ENCODE measurements around the gene SLC9A9. TPM values are rescaled to one million over a fixed set of nuclear protein-coding genes. Genes with fewer than 3 reads are reported as not detected.

SLC9A9 gene
- total and polyA plus RNA-seq, 2 experiments from 2014 or later = 2.2 to 6.8 TPM

DNA sequence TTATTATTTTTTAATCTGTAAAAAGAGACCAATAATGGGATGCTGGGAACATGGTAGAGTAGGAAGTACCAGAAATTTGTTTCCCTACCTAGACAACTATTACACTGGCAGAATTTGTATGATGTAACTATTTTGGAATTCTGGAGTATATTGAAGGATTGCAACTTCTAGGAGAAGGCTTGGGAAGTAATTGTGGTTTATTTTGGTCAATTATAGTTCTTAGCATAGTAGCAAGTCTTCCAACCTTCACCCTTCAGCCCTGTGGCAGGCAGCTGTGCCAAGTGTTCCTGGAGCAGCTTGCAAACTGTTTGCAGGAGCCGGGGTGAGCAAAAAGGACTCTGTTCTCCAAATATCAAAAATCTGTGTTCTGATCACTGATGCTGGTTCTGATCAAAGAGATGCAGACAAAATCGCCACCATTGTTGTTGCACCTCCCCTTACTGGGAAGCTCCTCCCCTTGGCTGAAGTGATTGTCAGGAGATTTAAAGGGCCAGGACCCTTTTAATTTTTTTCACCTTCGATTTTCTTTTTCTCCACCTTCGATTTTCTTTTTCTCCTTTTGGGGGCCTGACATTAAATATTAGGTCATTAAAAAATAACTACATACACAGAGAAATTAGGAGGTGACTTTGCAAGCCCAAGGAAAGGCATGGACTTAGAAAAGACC is 363.3 kb downstream of the SLC9A9 start:
- H3K4me1 ChIP-seq (ENCODE audit: insufficient read depth) = no peaks in the 10 kb centered on the region
- no peak overlapping the region for H2AFZ ChIP-seq
- H3K9me2 ChIP-seq (replicated peaks; ENCODE audit: insufficient read depth) = no peaks in the 10 kb centered on the region
- no peak overlapping the region for H3K27ac ChIP-seq
- no peak overlapping the region for H3K4me2 ChIP-seq
- no peaks in the 10 kb centered on the region for H3K36me3 ChIP-seq (replicated peaks; ENCODE audit: insufficient read depth, low read depth)
- TF ChIP-seq CTCF (IDR thresholded peaks at IDR 0.05; ENCODE audit: poor library complexity) (no peak), EZH2 (IDR thresholded peaks at IDR 0.05; ENCODE audit: borderline replicate concordance) (no peak), EZH2phosphoT487 (IDR thresholded peaks at IDR 0.05; ENCODE audit: low read depth, severe bottlenecking, unreplicated experiment) (no peak)
- H4K20me1 ChIP-seq (ENCODE audit: insufficient read depth, poor library complexity, severe bottlenecking) = no peaks in the 10 kb centered on the region
- no peaks in the 10 kb centered on the region for H3K79me2 ChIP-seq
- H3K27me3 ChIP-seq = no peaks in the 10 kb centered on the region
- no peak overlapping the region for H3K4me3 ChIP-seq
- 74% methylated on average over 4 of the region's 4 CpGs for WGBS (ENCODE audit: low lambda C conversion rate, missing lambda C conversion rate)
- H3K9me3 ChIP-seq (ENCODE audit: low read depth) = no peaks in the 10 kb centered on the region
- no peak for DNase-seq (ENCODE audit: low spot score)

GRCh38 chr3:143483214-143483613 is 365.1 kb downstream of the SLC9A9 start:
- Histone ChIP-seq H3K9me3 (ENCODE audit: low read depth) (no peaks in the 10 kb centered on the region), H3K79me2 (no peaks in the 10 kb centered on the region), H3K36me3 (replicated peaks; ENCODE audit: insufficient read depth, low read depth) (no peaks in the 10 kb centered on the region)

GRCh38 chr3:143482106-143483088 is 365.9 kb downstream of the SLC9A9 start:
- H3K79me2 ChIP-seq = no peaks in the 10 kb centered on the region
- no peak for TF ChIP-seq EZH2 (IDR thresholded peaks at IDR 0.05; ENCODE audit: borderline replicate concordance)
- TF ChIP-seq CTCF (IDR thresholded peaks at IDR 0.05; ENCODE audit: poor library complexity) = no peak
- no peak for TF ChIP-seq EZH2phosphoT487 (IDR thresholded peaks at IDR 0.05; ENCODE audit: low read depth, severe bottlenecking, unreplicated experiment)
- WGBS (ENCODE audit: low lambda C conversion rate, missing lambda C conversion rate) = 84% methylated on average over 8 of the region's 8 CpGs
- H3K27me3 ChIP-seq = no peaks in the 10 kb centered on the region
- H3K27ac ChIP-seq = no peak overlapping the region
- no peak for DNase-seq (ENCODE audit: low spot score)
- H4K20me1 ChIP-seq (ENCODE audit: insufficient read depth, poor library complexity, severe bottlenecking) = no peaks in the 10 kb centered on the region
- H3K9me2 ChIP-seq (replicated peaks; ENCODE audit: insufficient read depth) = no peaks in the 10 kb centered on the region
- H3K36me3 ChIP-seq (replicated peaks; ENCODE audit: insufficient read depth, low read depth) = no peaks in the 10 kb centered on the region
- H3K9me3 ChIP-seq (ENCODE audit: low read depth) = no peaks in the 10 kb centered on the region
- no peak overlapping the region for H2AFZ ChIP-seq
- H3K4me3 ChIP-seq = no peak overlapping the region
- no peak overlapping the region for H3K4me2 ChIP-seq
- no peaks in the 10 kb centered on the region for H3K4me1 ChIP-seq (ENCODE audit: insufficient read depth)

More at GRCh38 chr3:143483214-143483613, 365.1 kb downstream of the SLC9A9 start:
- no peak for DNase-seq (ENCODE audit: low spot score)
- Histone ChIP-seq H4K20me1 (ENCODE audit: insufficient read depth, poor library complexity, severe bottlenecking) (no peaks in the 10 kb centered on the region), H3K27me3 (no peaks in the 10 kb centered on the region), H3K27ac (no peak overlapping the region), H2AFZ (no peak overlapping the region), H3K4me2 (no peak overlapping the region), H3K9me2 (replicated peaks; ENCODE audit: insufficient read depth) (no peaks in the 10 kb centered on the region), H3K4me3 (no peak overlapping the region), H3K4me1 (ENCODE audit: insufficient read depth) (no peaks in the 10 kb centered on the region)
- TF ChIP-seq EZH2phosphoT487 (IDR thresholded peaks at IDR 0.05; ENCODE audit: low read depth, severe bottlenecking, unreplicated experiment) (no peak), EZH2 (IDR thresholded peaks at IDR 0.05; ENCODE audit: borderline replicate concordance) (no peak), CTCF (IDR thresholded peaks at IDR 0.05; ENCODE audit: poor library complexity) (no peak)
